ENCODE measurements around the gene LRCH3. TPM values are rescaled to one million over a fixed set of nuclear protein-coding genes. Genes with fewer than 3 reads are reported as not detected.

Gene LRCH3
- total RNA-seq, 1 experiment from 2014 or later = 56.4 TPM

DNA sequence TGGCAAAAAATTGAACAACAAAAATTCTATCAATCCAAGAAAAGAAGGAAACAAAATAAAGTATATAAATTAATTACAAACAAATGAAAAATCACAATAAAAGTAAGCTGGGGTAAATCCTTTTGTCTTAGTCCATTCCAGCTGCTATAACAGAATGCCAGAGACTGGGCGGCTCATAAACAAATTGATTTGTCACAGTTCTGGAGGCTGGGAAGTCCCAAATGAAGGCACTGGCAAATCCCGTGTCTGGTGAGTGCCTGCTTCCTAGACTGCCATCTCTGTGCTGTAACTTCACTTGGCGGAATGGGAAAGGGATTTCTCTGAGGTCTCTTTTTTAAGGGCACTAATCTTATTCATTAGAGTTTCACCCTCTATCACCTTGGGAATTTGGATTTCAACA, 105.4 kb downstream of the LRCH3 start:
- Mint-ChIP-seq H3K4me1 (peaks cover 11% of the 10 kb centered on the region in 2 experiments), H3K27ac (no peak overlapping the region), H3K9me3 (no peaks in the 10 kb centered on the region; a peak in 1 of 5 replicates), H3K27me3 (ENCODE audit: low read depth) (no peaks in the 10 kb centered on the region; the same call in 1 of the 2 replicates), H3K36me3 (ENCODE audit: insufficient read depth in 1 of 3, low read depth in 3 of 3) (no peaks in the 10 kb centered on the region), H3K4me3 (no peak overlapping the region)
- Histone ChIP-seq H3K4me2 (ENCODE audit: insufficient read depth, insufficient read length, low read length) (no peak overlapping the region), H3K56ac (ENCODE audit: insufficient read length, low read depth, low read length) (no peak overlapping the region), H3K9me3 (ENCODE audit: control insufficient read depth, low read depth, low read length) (no peaks in the 10 kb centered on the region), H3K27ac (ENCODE audit: insufficient read length, low read depth, low read length) (no peak overlapping the region), H2BK12ac (ENCODE audit: insufficient read length, low read depth, low read length) (no peak overlapping the region), H3K14ac (ENCODE audit: insufficient read depth, low read length) (no peak overlapping the region), H3K9ac (ENCODE audit: extremely low read depth, insufficient read length, low read length) (no peak overlapping the region), H2AFZ (ENCODE audit: low read length) (no peak overlapping the region), H3K79me1 (ENCODE audit: insufficient read depth, low read depth, low read length, poor library complexity, severe bottlenecking) (no peaks in the 10 kb centered on the region), H3K4me1 (ENCODE audit: insufficient read depth, low read length) (no peaks in the 10 kb centered on the region; the same call in 1 of the 2 replicates), H3K79me2 (ENCODE audit: insufficient read depth, low read length) (no peaks in the 10 kb centered on the region), H3K23ac (ENCODE audit: insufficient read length, low read depth, low read length) (no peak overlapping the region), H2BK15ac (ENCODE audit: low read depth, low read length) (no peak overlapping the region), H4K20me1 (ENCODE audit: control insufficient read depth, insufficient read depth, insufficient read length) (no peaks in the 10 kb centered on the region), H2BK5ac (ENCODE audit: insufficient read length, low read length) (no peak overlapping the region), H3K4ac (ENCODE audit: low read depth, low read length) (no peak overlapping the region), H3K23me2 (ENCODE audit: insufficient read length, low read depth, low read length, poor library complexity, severe bottlenecking) (no peaks in the 10 kb centered on the region), H3K18ac (ENCODE audit: insufficient read length, low read depth, low read length) (no peak overlapping the region), H4K91ac (ENCODE audit: insufficient read length, low read depth, low read length) (no peak overlapping the region), H3T11ph (ENCODE audit: low read length) (no peak overlapping the region), H4K5ac (ENCODE audit: insufficient read length, low read depth, low read length) (no peak overlapping the region), H3K27me3 (ENCODE audit: insufficient read depth, low read length) (no peaks in the 10 kb centered on the region), H4K8ac (replicated peaks; ENCODE audit: insufficient read length, low read depth, low read length) (no peak overlapping the region), H2BK20ac (ENCODE audit: low read depth, low read length, poor library complexity, severe bottlenecking) (no peak overlapping the region), H2BK120ac (ENCODE audit: low read depth, low read length, poor library complexity, severe bottlenecking) (no peak overlapping the region), H2AK5ac (ENCODE audit: insufficient read length, low read length) (no peak overlapping the region)
- TF ChIP-seq, protein P1, sequence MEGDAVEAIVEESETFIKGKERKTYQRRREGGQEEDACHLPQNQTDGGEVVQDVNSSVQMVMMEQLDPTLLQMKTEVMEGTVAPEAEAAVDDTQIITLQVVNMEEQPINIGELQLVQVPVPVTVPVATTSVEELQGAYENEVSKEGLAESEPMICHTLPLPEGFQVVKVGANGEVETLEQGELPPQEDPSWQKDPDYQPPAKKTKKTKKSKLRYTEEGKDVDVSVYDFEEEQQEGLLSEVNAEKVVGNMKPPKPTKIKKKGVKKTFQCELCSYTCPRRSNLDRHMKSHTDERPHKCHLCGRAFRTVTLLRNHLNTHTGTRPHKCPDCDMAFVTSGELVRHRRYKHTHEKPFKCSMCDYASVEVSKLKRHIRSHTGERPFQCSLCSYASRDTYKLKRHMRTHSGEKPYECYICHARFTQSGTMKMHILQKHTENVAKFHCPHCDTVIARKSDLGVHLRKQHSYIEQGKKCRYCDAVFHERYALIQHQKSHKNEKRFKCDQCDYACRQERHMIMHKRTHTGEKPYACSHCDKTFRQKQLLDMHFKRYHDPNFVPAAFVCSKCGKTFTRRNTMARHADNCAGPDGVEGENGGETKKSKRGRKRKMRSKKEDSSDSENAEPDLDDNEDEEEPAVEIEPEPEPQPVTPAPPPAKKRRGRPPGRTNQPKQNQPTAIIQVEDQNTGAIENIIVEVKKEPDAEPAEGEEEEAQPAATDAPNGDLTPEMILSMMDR (conservative IDR thresholded peaks at IDR 0.05) = no peak
- no peak for DNase-seq
- WGBS (ENCODE audit: extremely low coverage, insufficient read length, low lambda C conversion rate) = no CpG with 5 or more reads among the region's 3 CpGs
